DMS53 treated with DMSO at 0.1 percent for 48 hours (cell line): Measurements from ENCODE around the gene THRB.

Experiments used
- DNase-seq: peaks from one replicate; lab custom pipeline; 2025; ENCODE audit not compliant: unreplicated experiment; lab: John Stamatoyannopoulos, UW

The THRB gene

DNA sequence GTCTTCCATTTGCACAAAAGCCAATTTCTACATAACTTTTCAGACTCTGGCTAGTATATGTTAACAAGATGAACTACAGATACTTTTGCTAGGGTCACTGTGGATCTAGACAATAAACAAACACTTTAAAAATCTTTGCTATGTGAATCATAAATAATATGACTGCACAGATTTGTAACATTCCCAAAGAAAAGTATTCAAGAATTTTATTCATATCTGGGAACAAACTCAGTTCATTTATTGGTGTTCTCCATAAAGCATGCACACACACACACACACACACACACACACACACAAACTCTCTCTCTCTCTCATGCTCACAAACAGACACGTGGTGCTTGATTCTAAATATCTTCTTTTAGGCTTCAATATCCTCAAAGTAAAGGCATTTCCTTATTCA, 18.8 kb upstream of the THRB start:
- no peak for DNase-seq

DNA sequence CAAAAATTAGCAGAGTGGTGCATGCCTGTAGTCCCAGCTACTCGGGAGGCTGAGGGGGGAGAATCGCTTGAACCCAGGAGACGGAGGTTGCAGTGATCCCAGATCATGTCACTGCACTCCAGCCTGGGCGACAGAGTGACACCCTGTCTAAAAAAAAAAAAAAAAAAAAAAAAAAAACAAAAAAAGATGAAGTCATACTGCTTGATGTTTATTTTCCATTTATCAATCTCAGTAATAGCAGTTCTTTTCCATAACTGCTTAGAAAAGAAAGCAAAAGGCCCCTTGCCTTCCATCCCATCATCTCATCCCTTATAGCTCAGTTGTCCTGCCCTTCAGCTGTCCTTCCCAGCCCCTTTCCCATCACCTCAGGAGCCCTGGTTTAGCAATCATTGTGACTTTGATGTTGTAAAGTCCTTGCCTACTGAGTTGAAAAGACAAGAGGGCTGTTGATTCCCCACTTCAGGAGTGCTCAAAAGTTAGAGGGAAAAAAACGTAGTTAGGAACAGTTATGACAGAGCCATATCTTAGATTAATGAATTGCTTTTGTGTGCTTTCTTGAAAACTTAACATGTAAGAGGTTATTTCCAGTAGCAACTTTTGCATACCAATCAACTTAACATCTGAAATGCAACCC, 18.0 kb upstream of the THRB start:
- no peak for DNase-seq

DNA sequence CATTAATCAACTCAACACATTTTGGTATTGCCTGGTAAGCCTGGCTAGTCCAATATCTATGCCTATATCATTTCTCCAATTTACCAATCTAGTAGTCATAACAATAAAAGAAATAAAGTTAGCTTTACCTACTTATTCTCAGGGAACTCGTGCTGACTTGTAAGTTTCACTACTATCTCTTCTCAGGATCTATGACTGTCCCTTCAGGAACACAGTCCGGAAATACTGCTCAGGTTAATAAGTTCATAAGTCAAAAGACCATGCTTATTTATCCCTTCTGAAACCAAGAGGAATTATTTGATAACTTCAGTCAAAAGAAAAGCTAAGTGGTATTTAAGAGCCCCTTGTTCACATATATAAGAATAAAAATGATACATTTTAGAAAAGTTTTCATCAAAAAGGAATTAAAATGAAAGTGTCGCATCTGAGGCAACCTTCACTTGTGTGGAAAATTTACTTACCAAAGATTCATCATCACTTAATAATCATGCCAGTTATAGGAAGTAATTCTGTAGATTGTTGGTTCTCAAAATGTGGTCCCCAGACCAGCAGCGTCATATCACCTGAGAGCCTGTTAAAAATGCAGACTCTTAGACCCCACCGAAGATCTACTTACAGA, 15.5 kb upstream of the THRB start:
- no peak for DNase-seq

DNA sequence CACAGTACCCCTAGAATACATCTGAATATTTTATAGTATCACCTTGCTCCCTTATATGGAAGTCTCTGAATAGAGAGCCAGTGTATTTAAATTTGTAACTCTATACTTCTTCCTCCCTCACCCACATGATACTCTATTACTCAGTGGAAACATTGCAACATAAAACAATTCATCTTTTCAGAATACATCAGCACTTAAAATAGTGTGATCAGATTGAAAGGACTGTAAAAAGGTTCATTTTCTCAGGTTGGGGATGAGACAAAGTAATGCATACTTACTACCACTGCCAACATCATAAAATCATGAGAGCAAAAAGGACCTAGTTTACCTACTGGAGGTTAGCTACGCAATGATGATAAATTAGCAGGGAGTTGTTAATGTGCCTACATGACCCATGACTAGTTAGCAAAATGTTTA, 13.8 kb upstream of the THRB start:
- DNase-seq = no peak

DNA sequence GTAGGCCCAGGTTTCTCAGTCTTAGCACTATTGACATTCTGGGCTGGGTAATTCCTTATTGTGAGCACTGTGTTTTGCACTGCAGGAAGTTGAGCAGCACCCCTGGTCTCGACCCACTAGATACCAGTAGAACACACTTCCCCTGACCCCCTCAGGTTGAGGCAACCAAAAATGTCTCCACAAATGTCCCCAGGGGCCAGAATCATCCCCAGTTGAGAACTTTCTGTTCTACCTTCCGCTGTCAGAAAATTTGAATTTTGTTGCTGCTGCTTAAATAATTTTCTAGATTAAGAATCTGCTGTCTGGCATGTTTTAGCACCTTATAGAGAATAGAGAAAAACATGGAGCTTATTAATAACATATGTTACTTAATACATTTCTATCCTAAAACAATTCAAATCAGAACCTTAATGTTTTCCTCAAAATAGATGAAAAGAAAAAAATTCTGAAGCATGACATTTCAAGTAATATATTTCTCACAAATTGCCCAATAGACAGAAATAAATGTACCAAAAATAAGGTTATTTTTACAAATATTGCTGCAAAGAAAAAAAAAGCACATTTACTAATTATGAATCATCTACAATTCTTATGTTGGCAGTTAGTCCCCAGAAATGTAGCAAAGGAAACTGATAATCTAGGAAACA, 13.2 kb upstream of the THRB start:
- DNase-seq = no peak

DNA sequence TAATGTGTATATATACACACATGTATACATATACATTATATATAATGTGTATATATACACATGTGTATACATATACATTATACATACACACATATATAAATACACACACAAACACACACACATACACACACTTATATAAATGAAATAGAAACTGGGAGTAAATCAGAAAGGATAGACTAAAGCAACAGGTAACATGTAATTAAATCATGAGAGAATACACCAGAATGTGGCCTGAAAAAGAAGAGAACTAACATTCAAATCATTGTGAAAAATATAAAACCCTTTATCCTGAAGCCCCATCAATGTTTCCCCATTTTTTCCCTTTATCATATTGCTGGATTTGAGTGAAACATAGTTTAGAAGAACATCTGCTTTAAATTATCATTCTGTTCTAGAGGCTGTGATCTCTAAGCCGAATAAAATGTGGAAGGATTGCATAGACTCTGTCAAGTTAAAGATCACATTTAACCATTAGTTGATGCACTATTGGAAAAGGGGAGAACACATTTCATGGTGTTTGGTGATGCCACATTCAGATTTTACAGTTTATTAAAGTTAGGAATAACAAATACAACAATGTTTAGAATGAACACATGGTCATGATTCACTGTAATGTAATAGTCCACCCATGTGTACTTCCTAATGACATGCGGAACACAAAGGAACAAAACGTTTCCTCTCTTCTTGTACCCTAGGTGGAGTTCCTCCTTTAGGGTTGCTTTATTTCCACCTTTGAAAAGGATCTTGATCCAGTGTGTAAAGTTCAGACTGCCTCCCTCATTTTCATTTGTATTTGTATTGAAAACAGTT, 12.5 kb upstream of the THRB start:
- DNase-seq = no peak

DNA sequence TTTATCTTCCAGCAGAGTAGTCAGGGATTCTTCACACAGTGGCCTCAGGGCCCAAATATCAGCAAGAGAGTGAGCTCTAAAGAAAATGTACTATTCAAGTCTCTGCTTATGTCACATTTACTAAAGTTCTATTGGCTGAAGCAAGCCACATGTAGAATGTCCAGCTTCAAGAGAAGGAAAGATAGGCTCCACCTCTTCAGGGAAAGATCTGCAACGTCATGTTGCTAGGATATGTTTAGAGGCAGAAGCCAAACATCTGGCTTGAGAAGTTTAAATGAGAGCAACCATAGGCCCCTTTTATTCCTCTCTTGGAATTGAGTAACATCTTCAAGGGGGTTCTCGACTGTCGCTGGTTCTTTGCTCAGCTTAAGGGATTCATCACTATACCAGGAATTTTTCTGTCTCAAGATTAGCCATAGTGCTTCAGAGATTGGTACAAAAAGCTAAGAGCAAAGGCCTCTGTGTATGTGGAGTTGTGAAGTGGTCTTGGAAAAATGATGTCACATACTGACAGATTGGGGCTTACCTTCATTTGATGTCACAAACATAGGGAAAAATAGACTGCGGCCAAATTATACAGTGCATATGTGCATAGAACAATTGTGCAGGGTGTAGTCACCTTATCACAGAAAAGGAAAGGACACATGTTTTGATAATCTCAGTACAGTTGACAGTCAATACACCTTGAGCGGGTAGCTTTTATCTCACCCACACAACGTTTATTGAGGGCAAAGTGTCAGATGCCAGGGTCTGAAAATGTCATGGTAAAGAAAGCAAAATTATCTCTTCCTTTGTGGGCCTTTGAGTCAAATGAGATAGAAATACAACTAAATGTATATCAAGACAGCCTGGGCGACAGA, 11.3 kb upstream of the THRB start:
- DNase-seq = no peak

DNA sequence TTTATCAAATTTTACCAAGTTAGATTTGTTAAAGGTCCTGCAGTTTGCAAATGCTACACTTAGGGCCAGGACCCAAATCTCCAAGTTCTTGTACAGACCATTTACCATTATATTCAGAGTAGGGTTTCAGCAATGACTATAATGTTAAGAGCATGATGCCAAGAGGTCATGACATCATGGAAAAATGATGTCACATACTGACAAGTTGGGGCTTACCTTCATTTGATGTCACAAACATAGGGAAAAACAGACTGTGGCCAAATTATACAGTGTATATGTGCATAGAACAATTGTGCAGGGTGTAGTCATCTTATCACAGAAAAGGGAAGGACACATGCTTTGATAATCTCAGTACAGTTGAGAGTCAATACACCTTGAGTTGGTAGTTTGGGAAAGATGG, 10.1 kb upstream of the THRB start:
- DNase-seq = no peak

DNA sequence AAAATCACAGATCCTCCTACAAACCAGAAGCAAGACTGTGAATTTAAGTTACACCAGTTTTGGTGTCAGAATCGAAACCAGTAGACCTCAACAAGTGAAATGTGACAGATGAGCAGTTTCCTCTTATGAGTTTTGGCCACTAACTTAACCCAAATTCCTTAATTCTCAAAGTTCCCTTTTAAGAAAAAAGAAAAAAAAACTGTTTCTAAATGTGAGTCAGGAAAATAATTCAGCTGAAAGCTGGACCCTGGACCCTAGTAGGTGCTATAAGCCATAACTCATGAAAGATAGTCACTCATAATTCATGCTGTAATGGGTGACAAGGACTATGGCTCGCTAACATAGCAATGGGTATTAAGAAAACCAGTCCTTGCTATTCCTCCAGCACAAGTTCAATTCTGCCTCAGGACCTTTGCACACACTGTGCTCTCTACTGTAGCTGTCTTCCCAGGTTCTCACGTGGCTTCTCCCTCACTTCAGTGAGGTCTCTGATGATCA, 9.0 kb upstream of the THRB start:
- DNase-seq = no peak

DNA sequence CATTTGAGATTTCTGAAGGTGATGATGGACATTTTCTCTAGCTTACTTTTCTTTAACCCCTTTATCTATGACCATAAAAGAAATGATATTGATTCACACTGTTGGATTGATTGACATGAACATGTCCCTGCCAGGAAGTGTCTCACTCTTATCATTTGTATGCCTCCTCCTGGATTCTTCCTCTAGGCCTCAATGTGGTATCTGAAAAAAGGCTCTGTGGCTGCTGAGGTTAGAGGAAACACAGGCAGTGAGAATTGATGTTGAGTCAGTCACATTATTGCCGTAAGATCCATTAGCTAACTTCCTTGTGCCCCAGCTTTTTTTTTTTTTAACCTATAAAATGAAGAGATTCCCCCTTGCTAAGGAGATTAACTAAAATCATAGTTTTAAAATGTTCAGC, 8.0 kb upstream of the THRB start:
- DNase-seq = no peak

DNA sequence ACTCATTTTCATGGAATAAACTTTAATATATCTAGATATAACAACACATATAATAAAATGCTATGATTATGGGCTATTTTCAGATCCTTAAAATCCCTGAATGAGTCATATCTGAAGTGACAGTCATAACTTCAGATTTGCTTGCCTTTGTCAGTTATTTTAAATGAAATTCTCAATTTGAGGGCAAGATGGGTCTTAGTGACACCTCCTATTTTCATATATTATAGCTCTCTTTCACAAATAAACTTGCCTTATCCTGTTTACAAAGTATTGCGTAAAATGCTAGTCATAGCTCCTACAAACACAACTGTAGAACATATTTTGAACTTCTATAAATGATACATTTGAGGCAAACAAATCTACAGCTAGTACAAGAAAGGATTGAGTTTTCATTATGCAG, 6.2 kb upstream of the THRB start:
- no peak for DNase-seq

DNA sequence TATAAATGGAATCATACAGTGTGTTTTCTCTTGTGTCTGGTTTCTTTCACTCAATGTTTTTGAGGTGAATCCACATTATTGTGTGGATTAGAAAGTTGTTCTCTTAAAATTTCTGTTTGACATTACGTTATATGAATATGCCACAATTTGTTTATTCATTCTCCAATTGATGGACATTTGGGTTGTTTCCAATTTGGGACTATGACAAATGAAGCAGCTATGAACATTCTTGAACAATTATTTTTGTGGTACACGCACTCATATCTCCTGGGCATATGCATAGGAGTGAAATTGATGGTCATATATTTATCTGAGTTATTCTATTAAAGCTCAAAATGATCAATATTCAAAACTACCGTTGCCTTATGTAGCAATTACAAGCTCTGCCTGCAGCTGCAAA, 5.3 kb upstream of the THRB start:
- no peak for DNase-seq

DNA sequence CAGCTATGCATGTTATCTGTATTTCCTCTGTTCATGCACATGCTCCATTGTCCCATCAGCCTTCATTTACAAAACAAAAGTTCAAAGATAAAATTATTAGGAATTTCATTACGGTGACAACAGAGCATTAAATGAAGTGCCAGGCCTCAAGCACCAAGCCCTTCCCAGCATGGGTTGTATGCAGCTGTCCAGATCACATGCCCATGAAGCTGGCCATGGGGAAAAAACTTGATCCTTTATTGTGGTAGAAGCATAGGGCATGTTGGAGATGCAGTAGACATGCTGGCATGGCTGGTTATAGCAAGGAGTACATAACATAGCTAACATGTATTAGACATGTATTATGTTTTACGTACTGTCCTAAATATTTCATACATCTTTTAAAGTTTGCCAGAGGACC, 4.1 kb upstream of the THRB start:
- no peak for DNase-seq

DNA sequence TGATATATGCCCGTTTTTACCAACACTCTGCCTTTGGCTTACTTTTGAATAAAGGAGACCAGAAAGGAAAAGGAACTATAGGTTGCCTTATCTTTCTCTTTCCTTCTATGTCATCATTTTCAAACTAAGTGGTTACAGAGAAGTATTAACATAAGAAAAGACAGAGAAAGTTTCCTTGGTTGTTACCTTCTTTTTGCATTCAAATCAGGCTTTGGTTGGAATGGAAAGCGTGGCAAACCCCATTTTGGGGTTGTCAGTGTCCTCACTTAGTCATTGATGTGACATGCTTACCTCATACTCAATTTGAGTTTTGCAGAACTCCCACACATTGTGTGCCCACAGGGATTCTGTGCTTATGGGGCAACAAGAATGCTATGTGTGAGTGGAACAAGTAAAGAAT, 3.7 kb upstream of the THRB start:
- DNase-seq = no peak

DNA sequence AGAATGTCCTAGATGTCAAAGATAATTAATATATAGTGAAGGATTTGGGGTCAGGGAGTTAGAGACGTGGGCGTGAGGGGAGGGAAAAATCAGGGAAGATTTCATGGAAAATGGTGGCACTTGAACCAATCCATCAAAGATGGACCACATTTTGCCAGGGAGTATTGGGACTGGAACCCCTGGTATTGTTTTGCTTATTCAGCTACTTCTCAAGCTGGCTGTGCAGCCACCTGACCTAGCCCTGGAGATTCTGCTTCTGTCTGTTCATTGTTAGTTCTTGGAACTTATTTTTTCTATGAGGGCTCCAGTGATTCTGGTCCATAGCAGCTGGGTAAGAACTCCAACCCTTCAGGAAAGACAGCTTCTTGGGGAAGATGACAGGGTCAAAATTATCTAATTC, 3.3 kb upstream of the THRB start:
- no peak for DNase-seq

DNA sequence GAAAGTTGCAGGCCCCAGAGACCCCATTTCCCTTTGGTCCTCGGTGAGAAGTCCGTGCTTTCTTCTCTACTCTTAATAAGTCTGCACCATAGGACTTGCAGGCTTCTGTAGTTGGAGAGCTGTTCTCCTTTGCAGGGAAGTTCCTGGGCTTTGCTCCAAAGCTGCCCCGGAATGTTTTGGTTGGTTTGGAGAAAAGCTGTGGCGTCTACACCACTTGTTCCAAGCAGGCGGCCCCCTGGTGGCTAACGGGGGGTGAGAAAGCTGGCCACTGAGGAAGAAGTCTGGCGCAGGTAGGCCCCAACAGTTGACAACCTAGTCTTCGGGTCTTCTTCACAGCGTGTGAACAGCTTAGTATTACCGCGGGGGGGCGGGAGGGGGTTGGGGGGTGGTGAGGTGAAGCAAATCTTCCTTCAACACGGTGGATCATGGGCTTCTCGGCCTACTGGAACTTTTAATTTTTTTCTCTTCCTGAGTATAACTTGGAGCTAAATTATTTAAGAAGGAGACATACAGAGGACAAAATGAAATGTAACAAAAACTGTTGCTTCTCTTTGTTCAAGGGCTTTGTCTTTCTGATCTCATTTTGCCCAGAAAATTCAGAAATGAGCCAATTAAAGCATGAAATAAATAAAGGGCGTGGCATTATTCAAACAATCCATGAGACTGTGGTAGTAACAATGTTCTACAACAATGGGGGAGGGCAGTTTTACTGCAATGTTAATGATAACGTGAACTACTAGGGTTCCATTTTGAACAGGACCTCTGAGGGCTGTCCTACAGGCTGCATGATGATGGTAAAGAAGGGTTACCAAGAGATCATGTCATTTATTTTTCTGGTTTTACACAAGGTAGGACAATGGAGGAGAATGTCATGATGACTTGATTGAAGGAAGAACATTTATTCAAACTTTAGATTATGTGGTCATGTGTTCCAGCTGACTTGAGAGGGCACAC, 2.2 kb upstream of the THRB start:
- DNase-seq = no peak

DNA sequence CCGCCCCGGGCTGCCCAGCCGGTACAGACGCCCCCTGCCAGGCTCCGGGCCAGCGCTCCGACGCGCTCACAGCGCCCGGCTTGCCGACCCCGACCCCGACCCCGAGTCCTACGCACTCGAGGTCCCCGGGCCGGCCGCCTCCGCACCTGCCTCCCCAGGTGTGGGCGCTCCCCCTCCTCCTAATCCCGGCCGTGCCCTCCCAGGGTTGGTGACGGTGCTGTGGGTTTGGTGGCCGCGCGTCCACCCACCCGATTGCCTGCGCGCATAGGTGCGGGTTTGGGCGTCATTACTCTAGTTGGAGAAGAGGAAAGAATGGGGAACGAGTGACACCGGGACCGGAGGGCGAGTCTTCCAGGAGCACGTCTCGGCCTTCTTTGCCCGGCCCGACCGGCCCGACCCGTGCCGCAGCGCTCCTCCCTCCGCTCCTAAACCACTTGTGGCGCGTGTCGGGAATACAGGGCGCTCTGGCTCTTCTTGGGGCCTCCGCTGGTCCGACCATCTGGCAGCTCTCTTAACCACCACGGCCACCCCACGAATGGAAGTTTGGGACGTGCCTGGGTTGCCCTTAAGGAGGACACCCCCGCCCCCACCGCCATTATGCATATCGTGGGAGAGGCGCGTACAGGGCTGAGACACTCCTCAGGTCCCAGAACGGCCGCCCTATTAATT, 810 bp upstream of the THRB start:
- DNase-seq = no peak

DNA sequence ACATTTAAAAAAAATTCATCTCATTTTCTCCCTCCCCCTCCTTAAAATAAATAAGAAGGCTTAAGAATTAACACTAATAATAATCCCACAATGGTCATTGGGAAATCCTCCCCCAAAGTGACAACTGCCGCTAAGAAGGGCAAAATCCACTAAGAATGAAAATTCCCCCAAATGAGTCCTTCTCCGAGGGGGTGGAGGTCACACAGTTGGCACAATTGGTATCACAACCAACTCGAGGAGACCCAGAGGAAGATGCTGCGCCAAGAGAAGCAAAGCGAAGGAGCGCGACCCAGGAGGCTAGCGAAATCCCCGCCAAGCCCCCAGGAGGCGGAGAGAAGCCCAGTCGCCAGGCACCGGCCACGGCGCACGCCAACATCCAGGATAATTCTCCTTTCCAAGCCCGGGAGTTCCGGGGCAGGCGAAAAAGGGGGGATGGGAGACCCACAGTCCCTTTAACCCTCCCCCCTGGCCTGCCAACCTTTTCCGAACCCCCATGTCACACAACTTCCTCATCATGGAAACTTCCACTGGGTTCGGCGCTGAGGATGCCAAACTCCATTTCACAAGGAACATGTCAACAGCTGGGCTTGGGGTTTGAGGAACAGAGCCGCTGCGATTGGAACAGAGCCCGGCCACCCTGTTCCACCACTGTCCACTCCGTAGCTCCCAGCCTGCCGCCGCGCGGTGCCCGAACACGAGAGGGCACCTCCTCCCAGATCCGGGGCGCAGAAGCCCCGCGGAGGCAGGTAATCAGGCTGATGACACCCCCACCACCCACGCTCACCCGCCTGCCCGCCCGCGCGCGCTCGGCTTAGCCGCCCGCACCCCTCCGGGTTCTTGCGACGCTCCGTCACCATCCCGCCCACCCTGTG, 668 bp downstream of the THRB start:
- no peak for DNase-seq
